Mesodermal cell (in vitro differentiated cells): ENCODE results near the gene QKI.
"Not testable (repeated sequence)": the region's sequence is repeated elsewhere in the genome, so short reads cannot be mapped to it uniquely, and the experiment has no call there.

Experiments
- H3K27ac ChIP-seq: 2 replicates; pipeline ENCODE4 v1.7.0; 2013; ENCODE audit warnings: mild to moderate bottlenecking, low read depth, low read length, moderate library complexity; ENCODE audit not compliant: severe bottlenecking
- H3K36me3 ChIP-seq: 2 replicates; pipeline ENCODE4 v1.7.1; 2013; ENCODE audit warnings: mild to moderate bottlenecking, low read length, moderate library complexity; ENCODE audit not compliant: control insufficient read depth, insufficient read depth
- H3K4me1 ChIP-seq: one replicate; pipeline ENCODE4 v1.7.1; 2013; ENCODE audit warnings: mild to moderate bottlenecking, low read length; ENCODE audit not compliant: insufficient read depth, control insufficient read depth, poor library complexity, severe bottlenecking
- H3K4me3 ChIP-seq: 2 replicates; pipeline ENCODE4 v1.7.0; 2013; ENCODE audit warnings: low read length, control low read depth, mild to moderate bottlenecking; ENCODE audit not compliant: insufficient read depth, poor library complexity, severe bottlenecking; ENCODE audit errors: extremely low read depth
- H3K9me3 ChIP-seq: 2 replicates; pipeline ENCODE4 v1.7.1; 2013; ENCODE audit warnings: mild to moderate bottlenecking, low read length, moderate library complexity; ENCODE audit not compliant: control insufficient read depth
- WGBS, 2 experiments: methylation state at CpG; one replicate each; pipeline ENCODE4 v1.1.5; 2013; ENCODE audit warnings: missing lambda C conversion rate in 2 of 2; ENCODE audit not compliant: insufficient coverage in 2 of 2; 5-methylcytosine and 5-hydroxymethylcytosine counted together

Gene QKI

GRCh38 chr6:163590132-163590531 is 175.6 kb downstream of the QKI start:
- H3K36me3 ChIP-seq, H3K4me3 ChIP-seq, H3K4me1 ChIP-seq, H3K27ac ChIP-seq: not testable (repeated sequence)
- 94 to 100% methylated on average over 5 to 7 of the region's 9 CpGs for WGBS, 2 experiments
- H3K9me3 ChIP-seq = peaks cover 12% of the 10 kb centered on the region

- WGBS, 2 experiments = 100% methylated on average over 1 of the region's 3 CpGs; no CpG with 5 or more reads in 1 of the 2 experiments
- H3K4me1 ChIP-seq = no peaks in the 10 kb centered on the region
These were observed 178.4 kb downstream of the QKI start for GRCh38 chr6:163592872-163593271.

GRCh38 chr6:163596174-163596573 is 181.7 kb downstream of the QKI start:
- Histone ChIP-seq H3K9me3 (peaks cover 12% of the 10 kb centered on the region), H3K27ac (no peak overlapping the region), H3K4me1 (no peaks in the 10 kb centered on the region), H3K4me3 (no peak overlapping the region), H3K36me3 (no peaks in the 10 kb centered on the region)
- 100% methylated on average over 1 of the region's 2 CpGs for WGBS, 2 experiments

More at GRCh38 chr6:163592872-163593271, 178.4 kb downstream of the QKI start:
- Histone ChIP-seq H3K9me3 (peaks cover 12% of the 10 kb centered on the region), H3K4me3 (no peak overlapping the region), H3K27ac (no peak overlapping the region), H3K36me3 (no peaks in the 10 kb centered on the region)

GRCh38 chr6:163599136-163599535 is 184.6 kb downstream of the QKI start:
- Histone ChIP-seq H3K36me3 (no peaks in the 10 kb centered on the region), H3K9me3 (no peaks in the 10 kb centered on the region), H3K4me1 (no peaks in the 10 kb centered on the region), H3K27ac (no peak overlapping the region), H3K4me3 (no peak overlapping the region)

GRCh38 chr6:163599684-163600083 is 185.2 kb downstream of the QKI start:
- no peak overlapping the region for H3K4me3 ChIP-seq
- H3K4me1 ChIP-seq = no peaks in the 10 kb centered on the region
- H3K36me3 ChIP-seq = no peaks in the 10 kb centered on the region
- no peaks in the 10 kb centered on the region for H3K9me3 ChIP-seq
- WGBS, 2 experiments = 100% methylated on average over 1 of the region's 2 CpGs; no CpG with 5 or more reads in 1 of the 2 experiments
- H3K27ac ChIP-seq = no peak overlapping the region

- Histone ChIP-seq H3K4me1 (no peaks in the 10 kb centered on the region), H3K4me3 (no peak overlapping the region), H3K9me3 (no peaks in the 10 kb centered on the region), H3K36me3 (no peaks in the 10 kb centered on the region), H3K27ac (no peak overlapping the region)
- WGBS, 2 experiments = 93% methylated on average over 5 of the region's 5 CpGs
These were observed 185.8 kb downstream of the QKI start for GRCh38 chr6:163600331-163600730.

- Histone ChIP-seq H3K27ac (no peak overlapping the region), H3K36me3 (no peaks in the 10 kb centered on the region), H3K4me3 (no peak overlapping the region), H3K9me3 (no peaks in the 10 kb centered on the region), H3K4me1 (no peaks in the 10 kb centered on the region)
- WGBS, 2 experiments = 90 to 92% methylated on average over 5 to 6 of the region's 9 CpGs
These were observed 186.3 kb downstream of the QKI start for GRCh38 chr6:163600781-163601180.

GRCh38 chr6:163602851-163603250 is 188.3 kb downstream of the QKI start:
- Histone ChIP-seq H3K9me3 (no peaks in the 10 kb centered on the region), H3K36me3 (no peaks in the 10 kb centered on the region), H3K4me1 (no peaks in the 10 kb centered on the region), H3K4me3 (no peak overlapping the region), H3K27ac (no peak overlapping the region)
- WGBS, 2 experiments = 88 to 92% methylated on average over 14 of the region's 14 CpGs

- no peaks in the 10 kb centered on the region for H3K9me3 ChIP-seq
- no peaks in the 10 kb centered on the region for H3K36me3 ChIP-seq
- WGBS, 2 experiments = 94 to 100% methylated on average over 1 of the region's 2 CpGs
- H3K4me1 ChIP-seq = peaks cover 5% of the 10 kb centered on the region
- no peak overlapping the region for H3K4me3 ChIP-seq
- no peak overlapping the region for H3K27ac ChIP-seq
These were observed 188.9 kb downstream of the QKI start for GRCh38 chr6:163603395-163603794.

- Histone ChIP-seq H3K27ac (no peak overlapping the region), H3K36me3 (no peaks in the 10 kb centered on the region), H3K4me1 (peaks cover 6% of the 10 kb centered on the region), H3K9me3 (no peaks in the 10 kb centered on the region), H3K4me3 (no peak overlapping the region)
- 86 to 100% methylated on average over 1 of the region's 4 CpGs for WGBS, 2 experiments
These were observed 191.0 kb downstream of the QKI start for GRCh38 chr6:163605385-163606097.

- H3K27ac ChIP-seq = no peak overlapping the region
- H3K4me1 ChIP-seq = peaks cover 6% of the 10 kb centered on the region
- WGBS, 2 experiments = 90% methylated on average over 10 of the region's 10 CpGs
- no peaks in the 10 kb centered on the region for H3K36me3 ChIP-seq
- H3K9me3 ChIP-seq = no peaks in the 10 kb centered on the region
- H3K4me3 ChIP-seq = no peak overlapping the region
These were observed 193.3 kb downstream of the QKI start for GRCh38 chr6:163607792-163608191.
